HL-60 (cell line): ENCODE results near the gene RNF144A.

Experiments
- DNase-seq, 2 experiments: peaks; one replicate each; pipeline ENCODE4 v3.0.0-alpha.2; 2010 to 2020; ENCODE audit warnings: low read depth in 1 of 2, low spot score in 1 of 2
- H3K27ac ChIP-seq: fragments of 250-450 bp; sonication (Bioruptor Pico); replicated peaks from 2 replicates; pipeline ENCODE4 v1.5.1; 2020; ENCODE audit warnings: mild to moderate bottlenecking, moderate library complexity
- H3K27me3 ChIP-seq: fragments of 250-450 bp; sonication (Bioruptor Pico); 2 replicates; pipeline ENCODE4 v1.5.1; 2021; ENCODE audit warnings: mild to moderate bottlenecking, moderate library complexity; ENCODE audit not compliant: insufficient read depth, poor library complexity, severe bottlenecking
- H3K4me3 ChIP-seq: replicated peaks from 2 replicates; pipeline ENCODE4 v1.5.1; 2011; ENCODE audit warnings: mild to moderate bottlenecking, control low read depth, low read length; ENCODE audit not compliant: insufficient read depth
- GABPA ChIP-seq: IDR thresholded peaks from 2 replicates; pipeline ENCODE4 v1.6.1; 2012; ENCODE audit warnings: low read depth
- POLR2AphosphoS5 ChIP-seq: IDR thresholded peaks from 2 replicates; pipeline ENCODE4 v1.6.1; 2012; ENCODE audit warnings: low read depth
- REST ChIP-seq: IDR thresholded peaks from 2 replicates; pipeline ENCODE4 v1.6.1; 2012; ENCODE audit warnings: low read depth; ENCODE audit not compliant: insufficient replicate concordance
- SPI1 ChIP-seq: IDR thresholded peaks from 2 replicates; pipeline ENCODE4 v1.6.1; 2012; ENCODE audit warnings: low read depth, mild to moderate bottlenecking, borderline replicate concordance
- TF ChIP-seq, protein P1 (sequence below): IDR thresholded peaks from one replicate; pipeline ENCODE4 v1.5.1; 2011; ENCODE audit warnings: low read length, control low read depth, inconsistent platforms; ENCODE audit not compliant: insufficient read depth

RNF144A gene

DNA sequence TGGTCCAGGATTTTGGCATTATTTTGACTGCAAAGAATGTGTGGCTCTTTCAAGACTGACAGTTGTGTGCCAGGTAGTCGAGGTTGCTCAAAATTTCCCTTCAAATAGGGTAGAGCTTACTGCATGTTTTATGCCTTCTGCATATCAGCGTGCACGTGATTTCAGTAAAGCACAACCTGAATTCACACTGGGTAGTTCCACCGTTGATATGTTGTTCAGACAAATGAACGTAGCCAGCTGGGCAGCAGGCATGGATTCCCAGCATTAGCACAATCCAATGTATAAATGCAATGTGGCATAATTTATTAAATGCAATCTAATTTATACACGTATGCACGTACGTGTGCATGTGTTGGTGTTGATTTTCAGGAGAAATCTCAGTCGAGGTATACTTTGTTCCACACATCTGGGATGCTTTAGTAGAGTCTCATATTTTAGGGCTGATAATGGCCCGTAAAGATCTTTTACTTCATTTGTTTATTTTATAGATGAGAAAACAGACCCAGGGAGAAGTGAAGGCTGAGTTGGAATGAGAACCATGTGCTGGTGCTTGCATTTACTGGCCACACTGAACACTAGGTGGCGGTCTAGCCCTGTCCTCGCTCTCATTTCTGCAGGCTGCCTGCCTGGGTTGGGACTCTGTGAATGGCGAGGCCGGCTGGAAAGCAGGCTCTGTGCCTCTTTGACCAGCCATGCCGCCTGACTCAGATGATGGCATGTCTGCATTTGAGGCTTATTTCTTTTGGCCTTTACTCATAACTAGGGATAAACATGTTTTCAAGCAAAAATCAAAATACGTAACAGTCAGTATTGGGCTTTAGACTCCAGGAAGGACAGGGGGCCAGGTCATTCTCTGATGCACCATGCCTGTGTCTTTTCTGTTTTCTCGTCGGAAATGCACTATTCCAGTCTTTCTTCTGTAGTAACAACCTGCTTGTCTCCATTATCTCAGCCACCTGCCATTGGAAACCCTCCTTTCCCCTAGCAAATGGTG is 120.4 kb downstream of the RNF144A start:
- no peaks in the 10 kb centered on the region for H3K27me3 ChIP-seq
- TF ChIP-seq POLR2AphosphoS5: no peak
- no peak for TF ChIP-seq REST
- TF ChIP-seq, protein P1, sequence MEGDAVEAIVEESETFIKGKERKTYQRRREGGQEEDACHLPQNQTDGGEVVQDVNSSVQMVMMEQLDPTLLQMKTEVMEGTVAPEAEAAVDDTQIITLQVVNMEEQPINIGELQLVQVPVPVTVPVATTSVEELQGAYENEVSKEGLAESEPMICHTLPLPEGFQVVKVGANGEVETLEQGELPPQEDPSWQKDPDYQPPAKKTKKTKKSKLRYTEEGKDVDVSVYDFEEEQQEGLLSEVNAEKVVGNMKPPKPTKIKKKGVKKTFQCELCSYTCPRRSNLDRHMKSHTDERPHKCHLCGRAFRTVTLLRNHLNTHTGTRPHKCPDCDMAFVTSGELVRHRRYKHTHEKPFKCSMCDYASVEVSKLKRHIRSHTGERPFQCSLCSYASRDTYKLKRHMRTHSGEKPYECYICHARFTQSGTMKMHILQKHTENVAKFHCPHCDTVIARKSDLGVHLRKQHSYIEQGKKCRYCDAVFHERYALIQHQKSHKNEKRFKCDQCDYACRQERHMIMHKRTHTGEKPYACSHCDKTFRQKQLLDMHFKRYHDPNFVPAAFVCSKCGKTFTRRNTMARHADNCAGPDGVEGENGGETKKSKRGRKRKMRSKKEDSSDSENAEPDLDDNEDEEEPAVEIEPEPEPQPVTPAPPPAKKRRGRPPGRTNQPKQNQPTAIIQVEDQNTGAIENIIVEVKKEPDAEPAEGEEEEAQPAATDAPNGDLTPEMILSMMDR: peak; percentile 87
- no peak for TF ChIP-seq SPI1
- no peak for TF ChIP-seq GABPA
- no peak overlapping the region for H3K27ac ChIP-seq
- no peak overlapping the region for H3K4me3 ChIP-seq
- DNase-seq: peak; percentile 33 to 70

DNA sequence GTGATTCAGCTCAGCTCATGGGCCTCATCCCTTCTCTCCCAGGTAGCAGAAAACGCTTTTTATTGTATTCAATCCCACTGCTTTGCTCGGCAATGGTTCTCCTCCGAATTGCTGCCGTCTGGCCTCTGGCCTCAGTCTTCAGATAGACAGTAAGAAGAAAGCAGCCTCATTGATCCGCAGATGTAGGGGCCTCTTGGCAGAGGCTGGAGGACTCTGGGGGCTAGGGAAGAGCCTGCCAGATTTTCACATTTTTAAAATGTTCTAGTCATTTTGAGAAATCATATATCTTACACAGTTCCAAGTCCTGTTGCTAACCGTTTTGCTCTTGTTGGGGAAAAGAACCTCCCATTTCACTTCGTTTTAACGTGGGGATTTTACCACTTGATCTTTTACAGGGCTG is 123.3 kb downstream of the RNF144A start:
- H3K27me3 ChIP-seq: no peaks in the 10 kb centered on the region
- DNase-seq: no peak
- no peak for TF ChIP-seq SPI1
- TF ChIP-seq GABPA: no peak
- no peak for TF ChIP-seq REST
- no peak for TF ChIP-seq POLR2AphosphoS5
- TF ChIP-seq, protein P1: no peak

DNA sequence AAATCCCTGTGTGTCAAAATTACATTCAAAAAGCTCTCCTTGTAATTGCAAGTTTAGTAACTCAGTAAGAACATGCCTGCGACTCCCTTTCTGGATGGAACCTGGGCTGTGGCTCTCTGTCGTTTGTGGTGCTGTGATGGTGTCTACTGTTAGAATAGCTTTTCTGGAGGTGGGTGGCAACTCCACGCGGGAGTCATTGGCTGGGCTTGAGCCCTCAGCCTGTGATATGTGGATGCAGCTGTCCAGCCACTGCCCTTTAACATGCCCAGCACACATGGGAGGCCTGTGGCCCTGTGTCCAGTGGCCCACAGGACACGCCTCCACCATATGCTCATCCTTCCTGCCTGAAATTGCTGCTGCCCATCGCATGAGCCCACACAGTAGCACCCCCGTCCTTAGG is 124.2 kb downstream of the RNF144A start:
- TF ChIP-seq, protein P1: no peak
- TF ChIP-seq REST (no peak), POLR2AphosphoS5 (no peak), GABPA (no peak), SPI1 (no peak)
- DNase-seq: no peak
- Histone ChIP-seq H3K27ac (no peak overlapping the region), H3K27me3 (no peaks in the 10 kb centered on the region), H3K4me3 (no peak overlapping the region)

More for the DNA sequence above, 123.3 kb downstream of the RNF144A start:
- H3K4me3 ChIP-seq: no peak overlapping the region
- no peak overlapping the region for H3K27ac ChIP-seq
